Measurements from ENCODE around the gene PPP1R13B.

DNA sequence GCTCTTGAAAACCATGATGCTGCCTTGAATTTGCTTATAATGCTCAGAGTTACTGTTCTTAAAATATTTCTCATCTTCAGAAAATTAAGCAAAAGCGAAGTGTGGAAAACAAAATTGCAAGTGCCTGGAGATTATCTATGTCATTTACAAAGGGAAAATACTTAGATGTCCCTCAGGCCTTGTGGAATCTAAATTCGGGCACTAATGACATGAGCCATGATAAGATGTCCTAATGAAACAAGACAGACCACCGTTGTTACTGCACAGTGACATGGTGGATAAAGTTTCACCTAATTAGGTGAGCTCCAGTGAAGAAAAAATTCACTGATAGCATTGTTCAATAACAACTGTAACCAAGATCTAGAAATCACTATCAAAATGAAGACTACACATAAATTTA, 30.4 kb downstream of the PPP1R13B start:
- TF ChIP-seq ZNF610 (tag by site-specific recombination; IDR thresholded peaks at IDR 0.05; ENCODE audit: borderline replicate concordance) = no peak
- TF ChIP-seq IKZF3 (tag by site-specific recombination; IDR thresholded peaks at IDR 0.05) = no peak

All from HEK293 (cell line).